PC-3 (cell line): Measurements from ENCODE around the gene F13A1.

ENCODE experiments used
- CTCF ChIP-seq: fragments of 300-600 bp; sonication (generic); conservative IDR thresholded peaks from 2 replicates; pipeline ENCODE4 v1.5.1; 2017; ENCODE audit warnings: antibody characterized with exemption, low read depth, mild to moderate bottlenecking, low read length
- EZH2 ChIP-seq: fragments of 300-600 bp; sonication (generic); IDR thresholded peaks from one replicate; pipeline ENCODE4 v1.6.1; 2017; ENCODE audit warnings: antibody characterized with exemption, mild to moderate bottlenecking, low read length; ENCODE audit not compliant: unreplicated experiment

GRCh38 chr6:6348256-6348655 lies 27.8 kb upstream of the F13A1 start:
- TF ChIP-seq EZH2 (no peak), CTCF (no peak)
